ENCODE measurements around the gene FRMD8. TPM values are rescaled to one million over a fixed set of nuclear protein-coding genes. Genes with fewer than 3 reads are reported as not detected.

The FRMD8 gene
- total and polyA plus RNA-seq, 2 experiments from 2014 or later: 7.0 to 35.4 TPM

DNA sequence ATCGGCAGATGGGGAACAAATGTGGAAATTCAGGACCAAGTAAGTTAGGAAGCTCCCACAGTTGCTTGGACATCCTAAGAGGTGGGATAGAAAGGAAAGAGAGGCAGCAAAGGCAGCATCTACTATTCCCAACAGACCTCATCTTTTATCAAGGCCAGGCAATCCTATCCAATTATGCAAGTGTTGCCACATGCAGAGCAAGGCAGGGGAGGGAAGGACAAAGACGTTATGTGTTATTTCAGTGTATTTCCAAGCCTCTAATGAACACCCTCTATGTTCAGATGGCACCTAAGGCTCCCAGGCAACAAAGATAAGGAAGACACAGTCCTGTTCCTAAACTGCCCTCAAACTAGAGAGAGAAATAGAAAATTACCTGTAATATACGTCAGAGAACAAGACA, 22.7 kb upstream of the FRMD8 start:
- H3K27ac Mint-ChIP-seq: no peak overlapping the region
- peaks cover 6% of the 10 kb centered on the region for H3K4me1 Mint-ChIP-seq
- H3K36me3 Mint-ChIP-seq (ENCODE audit: low read depth): no peaks in the 10 kb centered on the region

More for the DNA sequence above, 22.7 kb upstream of the FRMD8 start:
- Histone ChIP-seq H3K79me2 (replicated peaks; ENCODE audit: insufficient read depth) (no peaks in the 10 kb centered on the region), H3F3A (replicated peaks; ENCODE audit: low read depth) (no peaks in the 10 kb centered on the region), H3K4me3 (no peak overlapping the region), H3K27me3 (ENCODE audit: insufficient read depth) (no peaks in the 10 kb centered on the region), H4K20me1 (replicated peaks; ENCODE audit: insufficient read depth) (no peaks in the 10 kb centered on the region; the same call in 1 of the 2 replicates), H3K27ac (ENCODE audit: low read depth) (no peak overlapping the region), H3K4me2 (no peak overlapping the region), H3K4me1 (ENCODE audit: insufficient read depth) (no peaks in the 10 kb centered on the region), H3K9me2 (ENCODE audit: insufficient read depth) (no peaks in the 10 kb centered on the region), H3K36me3 (ENCODE audit: insufficient read depth) (no peaks in the 10 kb centered on the region), H2AFZ (no peak overlapping the region)
- Mint-ChIP-seq H3K9me3 (no peaks in the 10 kb centered on the region), H3K27me3 (ENCODE audit: insufficient read depth, low read depth, poor library complexity) (peaks cover 6% of the 10 kb centered on the region), H3K4me3 (no peak overlapping the region)
- ATAC-seq: no peak
- no peak for DNase-seq (ENCODE audit: low spot score)
- TF ChIP-seq, protein P1, sequence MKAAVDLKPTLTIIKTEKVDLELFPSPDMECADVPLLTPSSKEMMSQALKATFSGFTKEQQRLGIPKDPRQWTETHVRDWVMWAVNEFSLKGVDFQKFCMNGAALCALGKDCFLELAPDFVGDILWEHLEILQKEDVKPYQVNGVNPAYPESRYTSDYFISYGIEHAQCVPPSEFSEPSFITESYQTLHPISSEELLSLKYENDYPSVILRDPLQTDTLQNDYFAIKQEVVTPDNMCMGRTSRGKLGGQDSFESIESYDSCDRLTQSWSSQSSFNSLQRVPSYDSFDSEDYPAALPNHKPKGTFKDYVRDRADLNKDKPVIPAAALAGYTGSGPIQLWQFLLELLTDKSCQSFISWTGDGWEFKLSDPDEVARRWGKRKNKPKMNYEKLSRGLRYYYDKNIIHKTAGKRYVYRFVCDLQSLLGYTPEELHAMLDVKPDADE (IDR thresholded peaks at IDR 0.05): no peak
- no peak for TF ChIP-seq CREB1 (CRISPR knock-in tag; IDR thresholded peaks at IDR 0.05; ENCODE audit: low read depth)
- TF ChIP-seq STAT1 (IDR thresholded peaks at IDR 0.05; ENCODE audit: unreplicated experiment): no peak
- TF ChIP-seq ZNF331 (CRISPR knock-in tag; IDR thresholded peaks at IDR 0.05; ENCODE audit: low read depth): no peak
- TF ChIP-seq, protein P2, sequence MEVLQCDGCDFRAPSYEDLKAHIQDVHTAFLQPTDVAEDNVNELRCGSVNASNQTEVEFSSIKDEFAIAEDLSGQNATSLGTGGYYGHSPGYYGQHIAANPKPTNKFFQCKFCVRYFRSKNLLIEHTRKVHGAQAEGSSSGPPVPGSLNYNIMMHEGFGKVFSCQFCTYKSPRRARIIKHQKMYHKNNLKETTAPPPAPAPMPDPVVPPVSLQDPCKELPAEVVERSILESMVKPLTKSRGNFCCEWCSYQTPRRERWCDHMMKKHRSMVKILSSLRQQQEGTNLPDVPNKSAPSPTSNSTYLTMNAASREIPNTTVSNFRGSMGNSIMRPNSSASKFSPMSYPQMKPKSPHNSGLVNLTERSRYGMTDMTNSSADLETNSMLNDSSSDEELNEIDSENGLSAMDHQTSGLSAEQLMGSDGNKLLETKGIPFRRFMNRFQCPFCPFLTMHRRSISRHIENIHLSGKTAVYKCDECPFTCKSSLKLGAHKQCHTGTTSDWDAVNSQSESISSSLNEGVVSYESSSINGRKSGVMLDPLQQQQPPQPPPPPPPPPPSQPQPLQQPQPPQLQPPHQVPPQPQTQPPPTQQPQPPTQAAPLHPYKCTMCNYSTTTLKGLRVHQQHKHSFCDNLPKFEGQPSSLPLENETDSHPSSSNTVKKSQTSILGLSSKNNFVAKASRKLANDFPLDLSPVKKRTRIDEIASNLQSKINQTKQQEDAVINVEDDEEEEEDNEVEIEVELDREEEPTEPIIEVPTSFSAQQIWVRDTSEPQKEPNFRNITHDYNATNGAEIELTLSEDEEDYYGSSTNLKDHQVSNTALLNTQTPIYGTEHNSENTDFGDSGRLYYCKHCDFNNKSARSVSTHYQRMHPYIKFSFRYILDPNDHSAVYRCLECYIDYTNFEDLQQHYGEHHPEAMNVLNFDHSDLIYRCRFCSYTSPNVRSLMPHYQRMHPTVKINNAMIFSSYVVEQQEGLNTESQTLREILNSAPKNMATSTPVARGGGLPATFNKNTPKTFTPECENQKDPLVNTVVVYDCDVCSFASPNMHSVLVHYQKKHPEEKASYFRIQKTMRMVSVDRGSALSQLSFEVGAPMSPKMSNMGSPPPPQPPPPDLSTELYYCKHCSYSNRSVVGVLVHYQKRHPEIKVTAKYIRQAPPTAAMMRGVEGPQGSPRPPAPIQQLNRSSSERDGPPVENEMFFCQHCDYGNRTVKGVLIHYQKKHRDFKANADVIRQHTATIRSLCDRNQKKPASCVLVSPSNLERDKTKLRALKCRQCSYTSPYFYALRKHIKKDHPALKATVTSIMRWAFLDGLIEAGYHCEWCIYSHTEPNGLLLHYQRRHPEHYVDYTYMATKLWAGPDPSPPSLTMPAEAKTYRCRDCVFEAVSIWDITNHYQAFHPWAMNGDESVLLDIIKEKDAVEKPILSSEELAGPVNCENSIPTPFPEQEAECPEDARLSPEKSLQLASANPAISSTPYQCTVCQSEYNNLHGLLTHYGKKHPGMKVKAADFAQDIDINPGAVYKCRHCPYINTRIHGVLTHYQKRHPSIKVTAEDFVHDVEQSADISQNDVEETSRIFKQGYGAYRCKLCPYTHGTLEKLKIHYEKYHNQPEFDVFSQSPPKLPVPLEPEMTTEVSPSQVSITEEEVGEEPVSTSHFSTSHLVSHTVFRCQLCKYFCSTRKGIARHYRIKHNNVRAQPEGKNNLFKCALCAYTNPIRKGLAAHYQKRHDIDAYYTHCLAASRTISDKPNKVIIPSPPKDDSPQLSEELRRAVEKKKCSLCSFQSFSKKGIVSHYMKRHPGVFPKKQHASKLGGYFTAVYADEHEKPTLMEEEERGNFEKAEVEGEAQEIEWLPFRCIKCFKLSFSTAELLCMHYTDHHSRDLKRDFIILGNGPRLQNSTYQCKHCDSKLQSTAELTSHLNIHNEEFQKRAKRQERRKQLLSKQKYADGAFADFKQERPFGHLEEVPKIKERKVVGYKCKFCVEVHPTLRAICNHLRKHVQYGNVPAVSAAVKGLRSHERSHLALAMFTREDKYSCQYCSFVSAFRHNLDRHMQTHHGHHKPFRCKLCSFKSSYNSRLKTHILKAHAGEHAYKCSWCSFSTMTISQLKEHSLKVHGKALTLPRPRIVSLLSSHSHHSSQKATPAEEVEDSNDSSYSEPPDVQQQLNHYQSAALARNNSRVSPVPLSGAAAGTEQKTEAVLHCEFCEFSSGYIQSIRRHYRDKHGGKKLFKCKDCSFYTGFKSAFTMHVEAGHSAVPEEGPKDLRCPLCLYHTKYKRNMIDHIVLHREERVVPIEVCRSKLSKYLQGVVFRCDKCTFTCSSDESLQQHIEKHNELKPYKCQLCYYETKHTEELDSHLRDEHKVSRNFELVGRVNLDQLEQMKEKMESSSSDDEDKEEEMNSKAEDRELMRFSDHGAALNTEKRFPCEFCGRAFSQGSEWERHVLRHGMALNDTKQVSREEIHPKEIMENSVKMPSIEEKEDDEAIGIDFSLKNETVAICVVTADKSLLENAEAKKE (CRISPR knock-in tag; IDR thresholded peaks at IDR 0.05): no peak
- TF ChIP-seq, protein P3, sequence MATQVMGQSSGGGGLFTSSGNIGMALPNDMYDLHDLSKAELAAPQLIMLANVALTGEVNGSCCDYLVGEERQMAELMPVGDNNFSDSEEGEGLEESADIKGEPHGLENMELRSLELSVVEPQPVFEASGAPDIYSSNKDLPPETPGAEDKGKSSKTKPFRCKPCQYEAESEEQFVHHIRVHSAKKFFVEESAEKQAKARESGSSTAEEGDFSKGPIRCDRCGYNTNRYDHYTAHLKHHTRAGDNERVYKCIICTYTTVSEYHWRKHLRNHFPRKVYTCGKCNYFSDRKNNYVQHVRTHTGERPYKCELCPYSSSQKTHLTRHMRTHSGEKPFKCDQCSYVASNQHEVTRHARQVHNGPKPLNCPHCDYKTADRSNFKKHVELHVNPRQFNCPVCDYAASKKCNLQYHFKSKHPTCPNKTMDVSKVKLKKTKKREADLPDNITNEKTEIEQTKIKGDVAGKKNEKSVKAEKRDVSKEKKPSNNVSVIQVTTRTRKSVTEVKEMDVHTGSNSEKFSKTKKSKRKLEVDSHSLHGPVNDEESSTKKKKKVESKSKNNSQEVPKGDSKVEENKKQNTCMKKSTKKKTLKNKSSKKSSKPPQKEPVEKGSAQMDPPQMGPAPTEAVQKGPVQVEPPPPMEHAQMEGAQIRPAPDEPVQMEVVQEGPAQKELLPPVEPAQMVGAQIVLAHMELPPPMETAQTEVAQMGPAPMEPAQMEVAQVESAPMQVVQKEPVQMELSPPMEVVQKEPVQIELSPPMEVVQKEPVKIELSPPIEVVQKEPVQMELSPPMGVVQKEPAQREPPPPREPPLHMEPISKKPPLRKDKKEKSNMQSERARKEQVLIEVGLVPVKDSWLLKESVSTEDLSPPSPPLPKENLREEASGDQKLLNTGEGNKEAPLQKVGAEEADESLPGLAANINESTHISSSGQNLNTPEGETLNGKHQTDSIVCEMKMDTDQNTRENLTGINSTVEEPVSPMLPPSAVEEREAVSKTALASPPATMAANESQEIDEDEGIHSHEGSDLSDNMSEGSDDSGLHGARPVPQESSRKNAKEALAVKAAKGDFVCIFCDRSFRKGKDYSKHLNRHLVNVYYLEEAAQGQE (IDR thresholded peaks at IDR 0.05; ENCODE audit: unreplicated experiment): no peak
- no peak for TF ChIP-seq POLR2AphosphoS5 (IDR thresholded peaks at IDR 0.05; ENCODE audit: low read depth)
